ENCODE measurements around the gene CHP1. TPM values are rescaled to one million over a fixed set of nuclear protein-coding genes. Genes with fewer than 3 reads are reported as not detected.
"Not testable (repeated sequence)": the region's sequence is repeated elsewhere in the genome, so short reads cannot be mapped to it uniquely, and the experiment has no call there.

CHP1 gene
- total RNA-seq, 1 experiment from 2014 or later = 97.7 TPM

DNA sequence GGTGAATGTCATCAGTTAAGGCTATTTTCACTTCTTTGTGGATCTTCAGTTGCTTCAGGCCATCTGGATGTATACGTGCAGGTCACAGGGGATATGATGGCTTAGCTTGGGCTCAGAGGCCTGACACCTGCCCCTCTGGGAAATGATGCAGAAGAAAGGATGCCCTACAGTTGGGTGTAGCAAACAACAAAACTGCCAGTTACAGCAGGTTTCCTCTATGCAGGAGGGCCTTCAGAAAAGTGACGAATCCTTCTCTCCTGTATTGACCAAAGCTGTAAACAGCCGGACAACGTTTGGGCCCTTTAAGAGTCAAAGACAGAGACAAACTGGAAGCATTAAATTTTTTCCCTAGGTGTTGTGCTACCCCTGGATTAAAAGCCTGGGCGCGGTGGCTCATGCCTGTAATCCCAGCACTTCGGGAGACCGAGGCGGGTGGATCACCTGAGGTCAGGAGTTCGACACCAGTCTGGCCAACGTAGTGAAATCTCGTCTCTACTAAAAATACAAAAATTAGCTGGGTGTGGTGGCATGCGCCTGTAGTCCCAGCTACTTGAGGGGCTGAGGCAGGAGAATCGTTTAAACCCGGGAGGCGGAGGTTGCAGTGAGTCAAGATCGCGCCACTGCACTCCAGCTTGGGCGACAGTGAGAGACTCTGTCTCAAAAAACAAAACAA lies 52.0 kb downstream of the CHP1 start:
- not testable (repeated sequence) for H3K9me3 Mint-ChIP-seq
- no CpG with 5 or more reads among the region's 19 CpGs for WGBS (ENCODE audit: extremely low coverage, insufficient read length, low lambda C conversion rate)

More for the DNA sequence above, 52.0 kb downstream of the CHP1 start:
- H3K79me1 ChIP-seq (ENCODE audit: insufficient read depth, low read depth, low read length, poor library complexity, severe bottlenecking); H3K79me2 ChIP-seq (ENCODE audit: insufficient read depth, low read length); H3K27me3 Mint-ChIP-seq (ENCODE audit: low read depth); H3K27me3 ChIP-seq (ENCODE audit: insufficient read depth, low read length); H2BK20ac ChIP-seq (ENCODE audit: low read depth, low read length, poor library complexity, severe bottlenecking); H2AFZ ChIP-seq (ENCODE audit: low read length); H2BK12ac ChIP-seq (ENCODE audit: insufficient read length, low read depth, low read length); H4K91ac ChIP-seq (ENCODE audit: insufficient read length, low read depth, low read length); H3K23ac ChIP-seq (ENCODE audit: insufficient read length, low read depth, low read length); H2BK15ac ChIP-seq (ENCODE audit: low read depth, low read length); H3K4me1 ChIP-seq (ENCODE audit: insufficient read depth, low read length); H3K23me2 ChIP-seq (ENCODE audit: insufficient read length, low read depth, low read length, poor library complexity, severe bottlenecking); H3K4ac ChIP-seq (ENCODE audit: low read depth, low read length); H2BK5ac ChIP-seq (ENCODE audit: insufficient read length, low read length); H4K8ac ChIP-seq (replicated peaks; ENCODE audit: insufficient read length, low read depth, low read length); H3K9me3 ChIP-seq (ENCODE audit: control insufficient read depth, low read depth, low read length); H4K5ac ChIP-seq (ENCODE audit: insufficient read length, low read depth, low read length); H3K14ac ChIP-seq (ENCODE audit: insufficient read depth, low read length); H3K27ac ChIP-seq (ENCODE audit: insufficient read length, low read depth, low read length); H3T11ph ChIP-seq (ENCODE audit: low read length); H3K56ac ChIP-seq (ENCODE audit: insufficient read length, low read depth, low read length); H2BK120ac ChIP-seq (ENCODE audit: low read depth, low read length, poor library complexity, severe bottlenecking); H2AK5ac ChIP-seq (ENCODE audit: insufficient read length, low read length); DNase-seq; H4K20me1 ChIP-seq (ENCODE audit: control insufficient read depth, insufficient read depth, insufficient read length): not testable (repeated sequence)
- peak overlapping the region; percentile 97 to 98 for H3K4me3 Mint-ChIP-seq
- peak overlapping the region; percentile 65 for H3K18ac ChIP-seq (ENCODE audit: insufficient read length, low read depth, low read length)
- peak overlapping the region; percentile 18 for H3K9ac ChIP-seq (ENCODE audit: extremely low read depth, insufficient read length, low read length)
- H3K4me1 Mint-ChIP-seq = peaks cover 18 to 30% of the 10 kb centered on the region in 2 experiments
- peak overlapping the region; percentile 92 to 99 (median 97) for H3K27ac Mint-ChIP-seq
- H3K4me2 ChIP-seq (ENCODE audit: insufficient read depth, insufficient read length, low read length) = peak overlapping the region; percentile 11
- H3K36me3 Mint-ChIP-seq (ENCODE audit: insufficient read depth in 1 of 3, low read depth in 3 of 3) = peaks cover 40 to 54% (median 49%) of the 10 kb centered on the region in 3 experiments
